Neutrophil (primary cell): ENCODE measurements around the gene AKT1S1.

Source experiments
- H3K27ac ChIP-seq: fragments of 200-600 bp; sonication (generic); 2 replicates; pipeline ENCODE4 v1.5.1; 2016; ENCODE audit warnings: mild to moderate bottlenecking, moderate library complexity
- H3K27me3 ChIP-seq: fragments of 200-600 bp; sonication (generic); 2 replicates; pipeline ENCODE4 v1.6.0; 2016; ENCODE audit warnings: mild to moderate bottlenecking
- H3K36me3 ChIP-seq: fragments of 200-600 bp; sonication (generic); 2 replicates; pipeline ENCODE4 v1.5.1; 2017
- H3K4me1 ChIP-seq, 2 experiments: fragments of 200-600 bp in 1 of 2; sonication (generic) in 1 of 2; 1 replicate in 1 of 2; 2 replicates in 1 of 2; pipeline versions ENCODE4 v1.5.1 to v1.6.1; 2013 to 2016; ENCODE audit warnings: low read depth in 1 of 2, low read length in 1 of 2, mild to moderate bottlenecking in 1 of 2, moderate library complexity in 1 of 2; ENCODE audit not compliant: control insufficient read depth in 1 of 2, insufficient read depth in 1 of 2
- H3K4me3 ChIP-seq, 2 experiments: fragments of 200-600 bp in 1 of 2; sonication (generic) in 1 of 2; 1 replicate in 1 of 2; 2 replicates in 1 of 2; pipeline ENCODE4 v1.5.1; 2013 to 2016; ENCODE audit warnings: low read depth in 1 of 2, low read length in 1 of 2, mild to moderate bottlenecking in 1 of 2, moderate library complexity in 1 of 2
- H3K9me3 ChIP-seq: fragments of 200-600 bp; sonication (generic); 2 replicates; pipeline ENCODE4 v1.5.1; 2016
- TF ChIP-seq, protein P1 (sequence below): fragments of 200-600 bp; sonication (generic); IDR thresholded peaks from 2 replicates; pipeline ENCODE4 v1.5.1; 2016; ENCODE audit warnings: antibody characterized with exemption

The AKT1S1 gene

DNA sequence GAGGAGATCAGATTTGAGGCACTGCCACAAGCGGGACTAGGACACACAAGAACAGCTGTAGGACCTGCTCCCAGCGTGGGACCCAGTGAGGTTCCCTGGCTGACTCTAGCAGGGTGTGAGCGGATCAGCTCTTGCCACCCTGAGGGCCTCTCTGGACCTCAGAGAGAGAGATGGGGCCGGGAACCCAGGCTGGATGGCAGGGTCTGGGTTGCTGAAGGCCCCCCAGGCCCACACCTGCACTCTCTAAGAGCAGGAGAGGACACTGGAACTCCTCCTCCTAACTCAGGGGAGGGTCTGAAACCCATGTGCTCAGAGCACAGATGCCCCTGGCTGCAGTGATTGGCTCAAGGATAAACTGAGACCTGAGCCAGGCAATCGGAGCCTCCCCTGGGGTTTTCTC is 33.0 kb upstream of the AKT1S1 start:
- Histone ChIP-seq H3K4me3 (no peak overlapping the region), H3K36me3 (peaks cover 52% of the 10 kb centered on the region), H3K27me3 (no peaks in the 10 kb centered on the region), H3K9me3 (no peaks in the 10 kb centered on the region), H3K27ac (no peak overlapping the region), H3K4me1 (peaks cover 9 to 13% of the 10 kb centered on the region in 2 experiments)
- TF ChIP-seq, protein P1, sequence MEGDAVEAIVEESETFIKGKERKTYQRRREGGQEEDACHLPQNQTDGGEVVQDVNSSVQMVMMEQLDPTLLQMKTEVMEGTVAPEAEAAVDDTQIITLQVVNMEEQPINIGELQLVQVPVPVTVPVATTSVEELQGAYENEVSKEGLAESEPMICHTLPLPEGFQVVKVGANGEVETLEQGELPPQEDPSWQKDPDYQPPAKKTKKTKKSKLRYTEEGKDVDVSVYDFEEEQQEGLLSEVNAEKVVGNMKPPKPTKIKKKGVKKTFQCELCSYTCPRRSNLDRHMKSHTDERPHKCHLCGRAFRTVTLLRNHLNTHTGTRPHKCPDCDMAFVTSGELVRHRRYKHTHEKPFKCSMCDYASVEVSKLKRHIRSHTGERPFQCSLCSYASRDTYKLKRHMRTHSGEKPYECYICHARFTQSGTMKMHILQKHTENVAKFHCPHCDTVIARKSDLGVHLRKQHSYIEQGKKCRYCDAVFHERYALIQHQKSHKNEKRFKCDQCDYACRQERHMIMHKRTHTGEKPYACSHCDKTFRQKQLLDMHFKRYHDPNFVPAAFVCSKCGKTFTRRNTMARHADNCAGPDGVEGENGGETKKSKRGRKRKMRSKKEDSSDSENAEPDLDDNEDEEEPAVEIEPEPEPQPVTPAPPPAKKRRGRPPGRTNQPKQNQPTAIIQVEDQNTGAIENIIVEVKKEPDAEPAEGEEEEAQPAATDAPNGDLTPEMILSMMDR: no peak

DNA sequence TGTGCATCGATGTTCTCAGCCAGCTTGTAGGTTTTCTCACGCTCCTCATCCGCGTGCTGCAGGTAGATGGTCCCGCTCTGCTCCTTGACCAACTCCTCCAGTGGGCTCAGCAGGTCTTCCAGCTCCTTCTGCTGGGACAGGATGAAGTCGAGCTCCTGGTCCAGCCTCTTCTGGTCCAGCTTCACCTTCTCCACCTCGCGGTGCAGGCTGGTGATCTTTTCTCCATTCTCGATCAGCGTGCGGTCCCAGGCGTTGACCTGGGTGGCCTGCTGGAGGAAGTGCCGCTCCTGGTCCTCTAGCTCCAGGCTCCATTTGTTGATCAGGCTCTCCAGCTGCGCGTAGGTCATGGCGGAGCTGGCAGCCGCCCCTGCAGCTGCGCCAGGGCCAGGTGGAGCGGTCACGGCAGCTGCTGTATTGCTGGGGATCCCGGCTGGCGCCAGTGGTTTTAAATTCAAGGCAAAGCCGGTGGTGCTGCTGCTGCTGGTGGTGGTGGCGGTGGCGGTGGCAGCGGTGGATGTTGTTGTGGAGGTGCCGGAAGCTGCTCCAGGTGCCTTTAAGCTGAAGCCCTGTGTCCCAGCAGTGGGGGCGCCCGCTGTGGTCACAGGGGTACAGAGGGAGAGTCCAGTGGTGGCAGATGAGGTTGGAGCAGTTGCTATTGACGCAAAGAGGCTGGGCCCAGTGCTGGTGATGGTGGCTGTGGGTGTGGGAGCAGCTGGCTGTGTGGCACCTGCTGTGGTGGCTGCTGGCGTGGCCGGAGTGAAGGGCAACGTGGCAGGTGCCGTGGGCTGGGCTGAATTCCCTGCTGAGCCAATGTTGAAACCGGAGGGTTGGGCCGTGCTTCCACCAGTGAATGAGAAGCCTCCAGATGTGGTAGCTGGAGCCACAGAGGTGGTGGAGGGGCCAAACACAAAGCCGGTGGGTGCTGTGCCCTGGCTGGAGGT is 31.6 kb upstream of the AKT1S1 start:
- H3K4me1 ChIP-seq: peaks cover 9 to 13% of the 10 kb centered on the region in 2 experiments
- no peak overlapping the region for H3K27ac ChIP-seq
- TF ChIP-seq, protein P1: no peak
- H3K36me3 ChIP-seq: peaks cover 47% of the 10 kb centered on the region
- no peak overlapping the region for H3K4me3 ChIP-seq
- H3K27me3 ChIP-seq: no peaks in the 10 kb centered on the region
- H3K9me3 ChIP-seq: no peaks in the 10 kb centered on the region

DNA sequence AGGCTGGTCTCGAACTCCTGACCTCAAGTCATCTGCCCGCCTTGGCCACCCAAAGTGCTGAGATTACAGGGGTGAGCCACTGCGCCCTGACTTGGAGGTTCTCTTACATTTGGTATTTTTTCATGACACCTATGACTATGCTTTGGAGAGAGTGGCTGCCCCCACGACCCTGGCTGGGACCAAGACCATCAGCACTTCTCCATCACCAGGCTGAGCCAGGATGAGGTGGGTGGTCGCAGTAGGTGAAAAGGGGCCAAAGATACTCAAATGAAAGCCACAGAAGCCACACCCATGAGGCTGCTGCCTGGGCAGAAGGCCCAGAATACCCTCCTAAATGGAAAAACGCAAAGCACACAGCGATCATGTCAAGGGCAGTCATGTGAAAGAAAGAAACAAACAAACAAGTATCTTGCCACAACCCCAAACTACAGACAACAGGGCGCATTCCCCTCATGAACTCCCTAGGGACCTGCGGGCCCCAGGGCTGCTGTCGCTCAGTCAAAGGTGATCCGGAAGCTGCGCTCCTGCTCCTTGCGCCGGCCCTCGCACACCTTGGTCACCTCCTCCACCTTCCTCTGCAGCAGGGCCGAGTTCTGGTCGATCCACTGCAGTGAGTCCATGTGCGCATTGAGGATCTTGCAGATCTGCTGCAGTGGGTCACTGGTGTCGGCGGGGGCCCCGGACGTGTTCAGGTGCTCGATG is 30.7 kb upstream of the AKT1S1 start:
- peaks cover 9 to 13% of the 10 kb centered on the region in 2 experiments for H3K4me1 ChIP-seq
- H3K27me3 ChIP-seq: no peaks in the 10 kb centered on the region
- peaks cover 38% of the 10 kb centered on the region for H3K36me3 ChIP-seq
- H3K9me3 ChIP-seq: no peaks in the 10 kb centered on the region
- H3K4me3 ChIP-seq: no peak overlapping the region
- no peak overlapping the region for H3K27ac ChIP-seq
- TF ChIP-seq, protein P1: no peak

GRCh38 chr19:49906879-49907564 is 29.9 kb upstream of the AKT1S1 start:
- H3K27me3 ChIP-seq: no peaks in the 10 kb centered on the region
- TF ChIP-seq, protein P1: no peak
- H3K9me3 ChIP-seq: no peaks in the 10 kb centered on the region
- no peak overlapping the region for H3K27ac ChIP-seq
- peaks cover 9 to 13% of the 10 kb centered on the region in 2 experiments for H3K4me1 ChIP-seq
- H3K36me3 ChIP-seq: peaks cover 33% of the 10 kb centered on the region
- H3K4me3 ChIP-seq: no peak overlapping the region

GRCh38 chr19:49904136-49904535 is 27.0 kb upstream of the AKT1S1 start:
- Histone ChIP-seq H3K36me3 (peaks cover 26% of the 10 kb centered on the region), H3K27ac (no peak overlapping the region), H3K9me3 (no peaks in the 10 kb centered on the region), H3K4me1 (no peaks in the 10 kb centered on the region), H3K27me3 (no peaks in the 10 kb centered on the region), H3K4me3 (no peak overlapping the region)
- TF ChIP-seq, protein P1: no peak
